Neural crest cell (in vitro differentiated cells): ENCODE results near the gene LRP3. TPM values are rescaled to one million over a fixed set of nuclear protein-coding genes. Genes with fewer than 3 reads are reported as not detected.
"Not testable (repeated sequence)": the region's sequence is repeated elsewhere in the genome, so short reads cannot be mapped to it uniquely, and the experiment has no call there.

Source experiments
- DNase-seq: peaks from one replicate; pipeline ENCODE4 v3.0.0; 2021; ENCODE audit warnings: low read depth, mixed read lengths, low spot score
- H3K27ac Mint-ChIP-seq: one replicate; pipeline ENCODE4 v1.8.0; 2021; ENCODE audit warnings: mild to moderate bottlenecking, mixed read lengths; ENCODE audit not compliant: unreplicated experiment
- H3K27me3 Mint-ChIP-seq: 2 replicates; pipeline ENCODE4 v1.8.0; 2021; ENCODE audit warnings: low read depth, mild to moderate bottlenecking, mixed read lengths
- H3K36me3 Mint-ChIP-seq: 2 replicates; pipeline ENCODE4 v1.8.0; 2021; ENCODE audit warnings: low read depth, mild to moderate bottlenecking, mixed read lengths
- H3K4me1 Mint-ChIP-seq: 2 replicates; pipeline ENCODE4 v1.8.0; 2021; ENCODE audit warnings: mixed read lengths
- H3K4me3 Mint-ChIP-seq: one replicate; pipeline ENCODE4 v1.8.0; 2021; ENCODE audit warnings: mild to moderate bottlenecking, mixed read lengths
- H3K9me3 Mint-ChIP-seq: 2 replicates; pipeline ENCODE4 v1.8.0; 2021; ENCODE audit warnings: mixed read lengths
- total RNA-seq: library from RNA; stranded (reverse); gene quantifications from 2 replicates; pipeline ENCODE4 v1.2.1, GENCODE V29; 2021
- TF ChIP-seq, protein P1 (sequence below): fragments of 200-600 bp; sonication (generic); conservative IDR thresholded peaks from 2 replicates; pipeline ENCODE4 v1.5.0; 2021; ENCODE audit warnings: antibody characterized with exemption, mild to moderate bottlenecking

LRP3 gene
- total RNA-seq, 1 donor from 2014 or later, result 85.6 TPM

DNA sequence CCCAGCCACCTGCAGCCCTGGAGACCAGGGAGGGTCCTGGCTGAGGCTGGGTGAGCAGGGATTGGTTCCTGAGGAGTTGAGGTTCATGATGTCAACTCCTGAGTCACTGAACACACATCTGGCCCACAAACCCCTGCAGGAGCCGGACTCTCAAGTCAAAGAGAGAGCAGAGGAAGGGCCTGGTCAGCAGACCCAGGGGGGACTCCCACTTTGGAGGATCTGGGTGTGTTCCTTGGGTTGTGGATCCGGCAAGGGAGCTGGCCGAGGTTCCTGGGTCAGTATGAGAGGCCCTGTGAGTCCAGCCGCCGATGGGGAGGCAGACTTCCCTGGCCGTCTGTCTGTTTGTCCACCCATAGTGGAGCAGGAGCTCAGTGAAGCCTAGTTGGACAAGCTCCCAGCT lies 27.5 kb downstream of the LRP3 start:
- TF ChIP-seq, protein P1, sequence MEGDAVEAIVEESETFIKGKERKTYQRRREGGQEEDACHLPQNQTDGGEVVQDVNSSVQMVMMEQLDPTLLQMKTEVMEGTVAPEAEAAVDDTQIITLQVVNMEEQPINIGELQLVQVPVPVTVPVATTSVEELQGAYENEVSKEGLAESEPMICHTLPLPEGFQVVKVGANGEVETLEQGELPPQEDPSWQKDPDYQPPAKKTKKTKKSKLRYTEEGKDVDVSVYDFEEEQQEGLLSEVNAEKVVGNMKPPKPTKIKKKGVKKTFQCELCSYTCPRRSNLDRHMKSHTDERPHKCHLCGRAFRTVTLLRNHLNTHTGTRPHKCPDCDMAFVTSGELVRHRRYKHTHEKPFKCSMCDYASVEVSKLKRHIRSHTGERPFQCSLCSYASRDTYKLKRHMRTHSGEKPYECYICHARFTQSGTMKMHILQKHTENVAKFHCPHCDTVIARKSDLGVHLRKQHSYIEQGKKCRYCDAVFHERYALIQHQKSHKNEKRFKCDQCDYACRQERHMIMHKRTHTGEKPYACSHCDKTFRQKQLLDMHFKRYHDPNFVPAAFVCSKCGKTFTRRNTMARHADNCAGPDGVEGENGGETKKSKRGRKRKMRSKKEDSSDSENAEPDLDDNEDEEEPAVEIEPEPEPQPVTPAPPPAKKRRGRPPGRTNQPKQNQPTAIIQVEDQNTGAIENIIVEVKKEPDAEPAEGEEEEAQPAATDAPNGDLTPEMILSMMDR, result no peak
- H3K27me3 Mint-ChIP-seq, result peaks cover 35% of the 10 kb centered on the region
- no peak for DNase-seq
- H3K27ac Mint-ChIP-seq, result no peak overlapping the region
- H3K36me3 Mint-ChIP-seq, result no peaks in the 10 kb centered on the region
- peaks cover 38% of the 10 kb centered on the region for H3K4me1 Mint-ChIP-seq
- no peak overlapping the region for H3K4me3 Mint-ChIP-seq
- no peaks in the 10 kb centered on the region for H3K9me3 Mint-ChIP-seq

GRCh38 chr19:33222255-33222654 lies 28.1 kb downstream of the LRP3 start:
- H3K36me3 Mint-ChIP-seq, H3K27ac Mint-ChIP-seq, H3K4me3 Mint-ChIP-seq, DNase-seq, H3K9me3 Mint-ChIP-seq: not testable (repeated sequence)
- H3K4me1 Mint-ChIP-seq, result peaks cover 38% of the 10 kb centered on the region
- peaks cover 39% of the 10 kb centered on the region for H3K27me3 Mint-ChIP-seq

DNA sequence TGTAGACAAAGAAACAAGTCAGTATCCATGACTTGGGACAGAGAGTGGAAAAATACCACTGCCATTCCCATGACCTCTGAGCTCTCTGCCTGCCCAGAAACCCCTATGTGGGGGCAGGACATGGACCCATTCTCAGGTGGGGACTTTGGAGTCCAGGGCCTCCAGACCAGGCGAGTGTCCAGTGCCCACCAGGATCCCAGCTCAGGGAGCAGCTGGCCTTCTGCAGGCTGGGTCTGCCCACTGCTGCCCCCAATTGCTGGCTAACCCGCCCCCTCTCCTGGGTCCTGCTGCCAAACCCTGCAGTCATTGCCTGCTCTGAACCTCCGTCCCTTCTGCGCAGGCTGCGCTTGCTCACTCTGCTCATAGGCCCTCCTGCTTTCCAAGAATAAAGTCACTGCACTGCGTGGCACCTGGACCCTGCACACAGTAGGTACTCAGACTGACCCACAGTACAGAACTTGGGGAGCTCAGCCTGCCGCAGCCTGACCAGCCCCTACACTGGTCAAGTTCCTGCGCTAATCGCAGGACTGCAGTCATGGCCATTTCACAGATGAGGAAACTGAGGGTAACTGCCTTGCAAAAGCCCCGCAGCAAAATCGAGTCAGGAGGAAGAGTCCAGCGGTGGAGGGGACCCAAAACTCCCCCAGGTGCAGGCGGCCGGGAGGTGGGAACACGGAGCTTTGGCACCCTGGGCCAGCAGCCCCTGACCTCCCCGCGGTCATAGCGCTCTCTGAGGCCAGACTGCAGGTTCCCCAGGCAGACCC lies 30.7 kb downstream of the LRP3 start:
- peaks cover 21% of the 10 kb centered on the region for H3K4me1 Mint-ChIP-seq
- peaks cover 13% of the 10 kb centered on the region for H3K9me3 Mint-ChIP-seq
- peaks cover 5% of the 10 kb centered on the region for H3K36me3 Mint-ChIP-seq
- no peak for DNase-seq
- H3K4me3 Mint-ChIP-seq, result peak overlapping the region; percentile 22
- no peak overlapping the region for H3K27ac Mint-ChIP-seq
- peaks cover 60% of the 10 kb centered on the region for H3K27me3 Mint-ChIP-seq
- TF ChIP-seq, protein P1, result no peak

DNA sequence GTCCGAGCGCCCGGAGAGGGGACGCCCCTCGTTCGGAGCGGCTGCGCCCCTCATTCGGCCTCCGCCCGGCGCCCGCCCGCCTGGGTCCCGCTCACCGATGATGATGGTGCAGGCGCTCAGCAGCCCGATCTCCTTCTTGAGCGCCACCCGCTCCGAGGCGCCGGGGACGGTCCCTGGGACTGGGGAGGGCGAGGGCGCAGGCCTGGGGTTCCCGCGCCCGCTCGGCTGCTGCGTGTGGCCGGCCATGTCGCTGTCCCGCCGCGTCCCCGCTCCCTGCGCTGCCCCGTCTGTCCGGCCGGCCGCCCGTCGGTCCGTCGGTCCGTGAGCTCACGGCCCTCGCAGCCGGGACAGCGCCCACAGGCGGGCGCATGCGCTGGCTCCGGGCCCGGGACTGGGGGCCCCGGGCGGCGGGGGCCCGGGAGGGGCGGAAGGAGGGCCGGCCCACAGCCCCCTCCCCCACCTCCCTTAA lies 31.4 kb downstream of the LRP3 start, which contains the start of gene SLC7A10:
TSS of gene SLC7A10 (minus strand) at position 393 of the 469 bp plus-strand sequence. CDS start at position 246, 147 bp downstream.
- TF ChIP-seq, protein P1, result no peak
- peaks cover 13% of the 10 kb centered on the region for H3K9me3 Mint-ChIP-seq
- H3K27me3 Mint-ChIP-seq, result peaks cover 66% of the 10 kb centered on the region
- no peak within 1 kb of the TSS for H3K27ac Mint-ChIP-seq
- H3K36me3 Mint-ChIP-seq, result peaks cover 5% of the 10 kb centered on the region
- peaks cover 17% of the 10 kb centered on the region for H3K4me1 Mint-ChIP-seq
- H3K4me3 Mint-ChIP-seq, result peak within 1 kb of the TSS; percentile 79
- no peak for DNase-seq

- H3K27me3 Mint-ChIP-seq, result peaks cover 77% of the 10 kb centered on the region
- TF ChIP-seq, protein P1, result peak; percentile 41
- H3K9me3 Mint-ChIP-seq, result peaks cover 13% of the 10 kb centered on the region
- peak overlapping the region; percentile 64 for H3K4me3 Mint-ChIP-seq
- H3K4me1 Mint-ChIP-seq, result peaks cover 9% of the 10 kb centered on the region
- H3K36me3 Mint-ChIP-seq, result peaks cover 5% of the 10 kb centered on the region
- no peak overlapping the region for H3K27ac Mint-ChIP-seq
- DNase-seq, result no peak
These were observed 32.6 kb downstream of the LRP3 start for GRCh38 chr19:33226550-33227241.
